VCaP (cell line): Measurements from ENCODE around the gene HOXB8.

Experiments used
- H3K27ac ChIP-seq: fragments of 450-650 bp; 2 replicates; pipeline ENCODE4 v1.5.1; 2017
- TF ChIP-seq, protein P1 (sequence below): fragments of 450-650 bp; conservative IDR thresholded peaks from 2 replicates; pipeline ENCODE4 v1.5.1; 2017; ENCODE audit warnings: mild to moderate bottlenecking, moderate library complexity

Gene HOXB8

DNA sequence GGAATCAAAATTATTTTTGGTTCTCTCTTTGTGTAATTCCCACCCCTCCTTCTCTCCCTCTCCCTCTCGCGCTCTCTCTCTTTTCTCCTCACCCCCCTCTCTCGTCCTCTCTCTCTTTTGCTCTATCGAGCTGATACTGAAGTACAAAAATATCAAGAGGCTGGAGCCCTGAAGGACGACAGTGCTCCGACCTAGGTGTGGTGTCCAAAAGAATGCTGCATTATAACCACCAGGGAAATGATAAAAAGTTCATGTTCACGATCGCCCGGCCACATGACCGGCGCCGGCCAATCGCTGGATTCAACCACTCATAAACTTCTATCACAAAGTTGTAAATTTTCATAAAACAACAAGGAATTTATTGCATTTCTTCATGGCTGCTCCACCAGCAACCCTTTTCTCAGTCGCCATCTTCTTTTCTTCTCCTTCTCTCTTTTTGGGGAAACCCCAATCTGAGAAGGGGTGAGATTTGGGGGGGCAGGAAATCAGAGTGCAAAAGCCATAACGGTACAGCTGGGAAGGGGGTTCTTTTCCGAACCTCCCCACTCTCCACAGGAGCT, 10.2 kb downstream of the HOXB8 start, which contains the start of gene HOXB6:
Gene HOXB6, minus strand, starts transcription at position 217 of the 560 bp plus-strand sequence. CDS start 6,836 bp downstream, outside the sequence.
- H3K27ac ChIP-seq = no peak within 1 kb of the TSS
- TF ChIP-seq, protein P1, sequence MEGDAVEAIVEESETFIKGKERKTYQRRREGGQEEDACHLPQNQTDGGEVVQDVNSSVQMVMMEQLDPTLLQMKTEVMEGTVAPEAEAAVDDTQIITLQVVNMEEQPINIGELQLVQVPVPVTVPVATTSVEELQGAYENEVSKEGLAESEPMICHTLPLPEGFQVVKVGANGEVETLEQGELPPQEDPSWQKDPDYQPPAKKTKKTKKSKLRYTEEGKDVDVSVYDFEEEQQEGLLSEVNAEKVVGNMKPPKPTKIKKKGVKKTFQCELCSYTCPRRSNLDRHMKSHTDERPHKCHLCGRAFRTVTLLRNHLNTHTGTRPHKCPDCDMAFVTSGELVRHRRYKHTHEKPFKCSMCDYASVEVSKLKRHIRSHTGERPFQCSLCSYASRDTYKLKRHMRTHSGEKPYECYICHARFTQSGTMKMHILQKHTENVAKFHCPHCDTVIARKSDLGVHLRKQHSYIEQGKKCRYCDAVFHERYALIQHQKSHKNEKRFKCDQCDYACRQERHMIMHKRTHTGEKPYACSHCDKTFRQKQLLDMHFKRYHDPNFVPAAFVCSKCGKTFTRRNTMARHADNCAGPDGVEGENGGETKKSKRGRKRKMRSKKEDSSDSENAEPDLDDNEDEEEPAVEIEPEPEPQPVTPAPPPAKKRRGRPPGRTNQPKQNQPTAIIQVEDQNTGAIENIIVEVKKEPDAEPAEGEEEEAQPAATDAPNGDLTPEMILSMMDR = no peak

DNA sequence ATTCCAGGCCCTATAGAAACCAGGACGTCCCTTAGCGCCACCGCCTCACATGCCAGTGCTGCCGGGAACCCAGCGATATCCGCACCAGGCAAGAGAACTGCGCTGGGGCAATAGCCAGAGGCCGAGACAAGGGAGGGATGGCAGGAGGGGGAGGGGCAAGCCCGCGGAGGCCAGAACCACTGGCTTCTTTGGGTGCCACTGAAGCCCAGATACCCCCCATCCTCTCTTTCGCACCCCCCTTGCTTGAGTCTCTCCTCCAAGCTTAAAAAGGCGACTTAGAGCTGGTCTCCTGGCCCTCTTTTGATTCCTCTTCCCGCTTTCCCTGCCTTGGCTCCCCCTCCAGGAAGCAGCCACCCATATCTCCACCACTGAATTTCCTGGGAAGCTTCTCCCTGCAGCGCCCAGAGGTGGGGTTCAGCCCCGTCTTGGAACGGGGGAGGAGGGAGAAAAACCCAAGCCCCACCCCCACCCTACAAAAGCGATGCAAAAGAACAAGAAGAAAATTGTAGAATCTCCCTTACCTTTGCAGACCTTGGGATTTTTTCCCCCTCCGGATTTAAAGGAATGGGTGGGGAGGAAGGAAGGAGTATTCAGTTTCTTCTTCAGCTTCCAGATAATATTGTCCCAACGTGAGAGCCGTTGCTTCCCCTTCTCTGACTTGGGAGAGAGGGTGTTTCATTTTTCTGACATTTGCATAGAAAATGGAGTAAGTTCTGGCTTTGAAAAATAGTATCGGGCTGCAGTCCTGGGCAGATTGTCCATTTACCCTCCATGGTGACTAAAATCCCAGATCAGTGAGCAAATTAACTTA, 10.9 kb downstream of the HOXB8 start:
- TF ChIP-seq, protein P1 = no peak
- no peak overlapping the region for H3K27ac ChIP-seq

DNA sequence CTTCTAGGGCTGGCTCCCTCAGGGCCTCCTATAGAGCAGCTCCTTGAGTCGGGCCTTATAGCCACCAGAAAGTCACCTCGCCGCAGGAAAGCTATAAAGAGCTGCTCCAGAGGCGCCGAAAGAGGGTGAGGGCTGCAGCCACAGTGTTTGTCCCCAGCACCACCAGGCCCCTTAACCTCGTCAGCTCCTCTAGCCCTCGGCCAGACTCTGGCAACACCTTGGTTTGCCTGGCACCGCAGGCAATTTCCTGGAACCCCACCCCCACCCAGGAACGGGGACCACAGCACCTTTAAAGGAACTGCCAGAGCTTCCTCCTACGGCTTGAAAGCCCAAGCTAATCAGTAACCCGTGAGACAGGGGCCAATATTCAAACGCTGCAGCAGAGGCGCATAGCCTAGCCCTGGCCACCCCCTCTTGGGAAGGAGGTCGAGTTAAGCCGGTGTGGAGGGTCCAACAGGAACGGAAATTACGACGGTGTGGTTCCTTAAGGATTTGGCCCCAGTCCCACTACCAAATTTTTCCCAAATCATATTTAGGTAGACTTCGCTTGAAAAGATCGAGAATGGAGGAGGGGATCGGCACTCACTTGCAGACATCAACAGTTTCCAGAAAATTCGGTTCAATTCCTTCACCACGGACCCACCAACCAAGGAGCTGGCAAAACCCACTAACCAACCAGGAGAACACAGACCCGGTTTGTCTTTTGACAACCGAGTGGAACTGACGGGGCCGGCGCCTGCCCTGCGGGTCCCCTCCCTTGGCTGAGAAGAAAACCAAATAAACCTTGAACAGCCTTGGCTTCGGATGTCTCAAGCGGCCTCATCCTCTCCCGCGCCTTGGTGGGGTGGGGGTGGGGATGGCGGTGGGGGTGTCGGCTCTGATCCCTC, 13.3 kb downstream of the HOXB8 start:
- H3K27ac ChIP-seq = no peak overlapping the region
- TF ChIP-seq, protein P1 = no peak

DNA sequence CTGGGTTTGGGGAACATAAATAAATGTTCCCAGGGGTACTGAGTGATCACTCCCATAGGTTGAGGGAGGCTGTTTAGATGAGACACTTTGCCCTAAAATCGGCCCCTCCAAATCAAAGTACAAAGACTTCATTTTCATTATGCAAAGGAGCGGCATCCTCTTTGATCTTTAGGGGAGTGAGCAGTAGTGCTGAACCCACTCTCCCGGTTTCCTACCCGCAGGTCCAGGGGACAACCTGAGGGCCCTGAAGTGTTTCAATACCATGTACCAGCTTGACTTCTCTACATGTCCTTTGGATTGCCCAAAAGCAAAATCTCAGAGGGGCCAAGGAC, 13.9 kb downstream of the HOXB8 start:
- no peak overlapping the region for H3K27ac ChIP-seq
- TF ChIP-seq, protein P1 = no peak

DNA sequence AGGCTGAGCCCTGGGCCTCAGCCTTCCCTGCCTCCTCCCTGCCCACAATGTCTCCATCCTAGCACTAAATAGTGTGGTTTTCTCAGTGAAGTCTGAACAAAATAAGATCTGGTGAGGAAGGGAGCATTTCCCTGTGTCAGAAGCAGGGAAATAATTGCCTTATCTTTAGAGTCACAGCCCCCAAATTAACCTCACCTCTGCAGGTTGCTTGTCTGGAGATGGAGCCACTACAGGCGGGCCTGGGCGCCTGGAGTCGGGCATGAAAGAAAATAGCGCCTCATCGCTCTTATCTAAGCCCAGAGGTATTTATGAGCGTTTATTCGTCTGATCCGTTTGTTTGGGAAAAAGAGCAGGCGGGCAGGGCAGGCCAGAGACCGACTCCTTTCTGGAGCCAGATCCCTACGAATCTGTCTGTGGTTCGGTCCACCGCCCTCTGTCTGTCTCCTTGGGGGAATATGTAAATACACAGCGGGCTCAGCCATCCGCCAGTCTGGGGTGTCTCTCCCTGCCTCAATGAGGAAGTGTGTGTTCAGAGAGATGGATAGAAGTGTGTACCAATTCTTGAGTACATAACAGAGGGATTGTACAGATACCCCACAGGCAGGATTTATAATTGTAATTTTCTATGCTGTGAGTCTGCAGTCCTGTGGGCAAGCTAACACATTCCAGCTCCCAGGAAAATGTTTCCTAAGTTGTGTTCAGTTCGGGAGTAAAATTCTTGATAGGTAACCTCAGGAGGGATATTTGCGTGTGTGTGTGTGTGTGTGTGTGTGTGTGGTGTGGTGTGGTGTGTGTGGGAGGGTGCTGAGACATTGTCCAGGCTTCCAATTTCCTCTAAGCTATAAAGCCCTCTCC, 14.6 kb downstream of the HOXB8 start:
- H3K27ac ChIP-seq = no peak overlapping the region
- TF ChIP-seq, protein P1 = no peak

DNA sequence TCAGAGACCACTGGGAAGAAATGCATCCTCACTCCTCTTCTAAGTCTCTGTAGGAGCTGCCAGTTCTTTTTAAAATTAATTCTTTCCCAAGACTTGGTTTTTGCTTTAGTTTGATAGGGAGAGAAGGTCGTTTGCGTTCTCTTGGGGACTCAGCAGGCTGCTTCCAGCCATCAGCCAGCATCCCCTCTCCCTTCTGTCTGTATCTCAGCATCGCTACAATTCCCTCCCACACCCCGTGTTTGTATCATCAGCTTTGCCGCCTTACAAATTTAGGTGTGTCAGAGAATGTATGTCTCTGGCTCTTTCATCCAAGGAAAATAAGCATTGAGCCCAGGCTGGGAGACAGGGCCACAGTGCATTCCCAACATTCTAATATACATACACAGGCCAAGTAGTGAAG, 15.7 kb downstream of the HOXB8 start:
- no peak overlapping the region for H3K27ac ChIP-seq
- TF ChIP-seq, protein P1 = no peak
